K562 (cell line): ENCODE measurements around the gene TSSK2. TPM values are rescaled to one million over a fixed set of nuclear protein-coding genes. Genes with fewer than 3 reads are reported as not detected.

Experiments
- CTCF ChIP-seq, 3 experiments: IDR thresholded peaks in 2 of 3; conservative IDR thresholded peaks in 1 of 3; 2 replicates each; pipeline ENCODE4 v1.5.1; 2011 to 2012; ENCODE audit warnings: low read length in 3 of 3, mild to moderate bottlenecking in 3 of 3, control low read depth in 2 of 3, improper control_type of control experiment in 1 of 3, inconsistent platforms in 1 of 3, low read depth in 1 of 3, mixed read lengths in 1 of 3, moderate library complexity in 1 of 3; ENCODE audit not compliant: insufficient read depth in 2 of 3
- ZBTB40 ChIP-seq, 2 experiments: fragments of 450-650 bp in 1 of 2; sonication (generic) in 1 of 2; formaldehyde crosslinking in 1 of 2; IDR thresholded peaks; 2 replicates each; pipeline versions ENCODE4 v1.7.1 to v1.9.0; 2016 to 2022; ENCODE audit warnings: inconsistent platforms in 1 of 2, mild to moderate bottlenecking in 1 of 2, missing genetic modification reagents in 1 of 2
- polyA plus RNA-seq, 8 experiments: library from polyadenylated mRNA; depleted of rRNA in 4 of 8; stranded (reverse) in 5 of 8; unstranded in 3 of 8; fragments of >200 nt; fragmentation: Nextera tagmentation in 2 of 8; fragmentation: Illumina TruSeq in 1 of 8; extraction: Ambion mirVana in 2 of 8; extraction: Trizol in 1 of 8; gene quantifications; 2 replicates each; pipeline versions ENCODE4 v1.2.1 to v1.2.3, GENCODE V29; 2011 to 2014; ENCODE audit warnings: inconsistent platforms in 1 of 8, missing spikeins in 1 of 8
- total RNA-seq, 7 experiments: library from RNA; depleted of rRNA in 6 of 7; stranded (reverse); fragments of >200 nt in 6 of 7; fragmentation: Illumina TruSeq in 2 of 7; extraction: Trizol in 2 of 7; gene quantifications; 2 replicates each; pipeline versions ENCODE4 v1.2.1 to v1.2.3, GENCODE V29; 2011 to 2021; ENCODE audit warnings: low replicate concordance in 1 of 7

TSSK2 gene
- total and polyA plus RNA-seq, 9 of the 15 experiments (the other 6 are each of a cell fraction or from before 2014, with no cell fraction given), result 0.04 TPM; not detected in 8

DNA sequence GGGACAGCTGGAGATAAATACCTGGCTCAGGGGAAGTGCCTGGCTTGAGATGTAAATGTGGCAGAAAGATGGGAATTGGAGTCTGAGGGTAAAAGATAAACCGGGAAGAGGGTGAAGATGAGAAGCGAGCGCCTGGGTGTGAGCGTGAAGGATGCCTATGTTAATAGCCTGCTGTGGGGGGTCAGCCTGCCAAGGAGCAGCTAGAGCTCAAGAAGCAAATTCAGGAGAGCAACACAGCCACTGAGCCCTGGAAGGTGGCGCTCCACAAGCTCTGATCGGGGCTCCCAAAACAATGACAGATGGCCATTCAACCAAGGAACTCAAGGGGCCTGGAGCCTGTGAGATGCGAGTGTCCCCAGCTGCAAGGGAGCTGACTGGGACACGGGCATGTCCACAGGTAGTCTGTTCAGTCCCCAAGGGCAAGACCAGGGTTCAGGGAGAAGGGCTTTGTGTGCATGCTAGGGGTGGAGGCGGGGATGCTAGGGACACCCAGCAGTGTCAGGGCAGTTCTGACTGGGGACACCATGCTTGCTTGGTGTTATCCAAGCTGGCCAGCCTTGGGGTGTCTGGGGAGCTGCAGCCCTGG lies 16.2 kb downstream of the TSSK2 start (continued):
- TF ChIP-seq ZBTB40 (IDR thresholded peaks at IDR 0.05), result no peak
- peak; percentile 30; the same call in 1 of the 2 replicates for TF ChIP-seq ZBTB40 (CRISPR knock-in tag; IDR thresholded peaks at IDR 0.05)
- TF ChIP-seq CTCF (IDR thresholded peaks at IDR 0.05 in 2 of 3, conservative IDR thresholded peaks at IDR 0.05 in 1 of 3; ENCODE audit: insufficient read depth in 2 of 3, low read depth in 1 of 3, low read length in 3 of 3), result peak; percentile 18 to 24 (median 20); a peak in 2 of 6 replicates
